Activated naive CD8-positive, alpha-beta T cell (primary cell): ENCODE results near the gene OR6M1.

Experiments
- H3K27ac Mint-ChIP-seq: one replicate; pipeline ENCODE4 v1.8.0; 2021; ENCODE audit warnings: mixed read lengths
- H3K27me3 Mint-ChIP-seq: one replicate; pipeline ENCODE4 v1.8.0; 2021; ENCODE audit warnings: mixed read lengths
- H3K36me3 Mint-ChIP-seq: one replicate; pipeline ENCODE4 v1.8.0; 2021; ENCODE audit warnings: mixed read lengths
- H3K4me1 Mint-ChIP-seq: one replicate; pipeline ENCODE4 v1.8.0; 2021; ENCODE audit warnings: low read depth, mixed read lengths
- H3K4me3 Mint-ChIP-seq: one replicate; pipeline ENCODE4 v1.8.0; 2021; ENCODE audit warnings: mild to moderate bottlenecking, mixed read lengths
- H3K9me3 Mint-ChIP-seq: one replicate; pipeline ENCODE4 v1.8.0; 2021; ENCODE audit warnings: low read depth, mixed read lengths

The OR6M1 gene

GRCh38 chr11:123798513-123799252, 7.5 kb downstream of the OR6M1 start:
- Mint-ChIP-seq H3K9me3 (no peaks in the 10 kb centered on the region), H3K4me3 (no peak overlapping the region), H3K27me3 (peaks cover 1% of the 10 kb centered on the region), H3K4me1 (no peaks in the 10 kb centered on the region), H3K27ac (no peak overlapping the region), H3K36me3 (no peaks in the 10 kb centered on the region)

GRCh38 chr11:123798079-123798478, 8.1 kb downstream of the OR6M1 start:
- H3K4me1 Mint-ChIP-seq = no peaks in the 10 kb centered on the region
- H3K9me3 Mint-ChIP-seq = no peaks in the 10 kb centered on the region
- no peak overlapping the region for H3K27ac Mint-ChIP-seq
- no peaks in the 10 kb centered on the region for H3K27me3 Mint-ChIP-seq
- H3K36me3 Mint-ChIP-seq = no peaks in the 10 kb centered on the region
- H3K4me3 Mint-ChIP-seq = no peak overlapping the region

- Mint-ChIP-seq H3K27me3 (peaks cover 2% of the 10 kb centered on the region), H3K4me3 (no peak overlapping the region), H3K4me1 (no peaks in the 10 kb centered on the region), H3K27ac (no peak overlapping the region), H3K9me3 (no peaks in the 10 kb centered on the region), H3K36me3 (no peaks in the 10 kb centered on the region)
Measured at GRCh38 chr11:123797541-123797940, 8.6 kb downstream of the OR6M1 start.

GRCh38 chr11:123797114-123797513, 9.0 kb downstream of the OR6M1 start:
- H3K27ac Mint-ChIP-seq = no peak overlapping the region

GRCh38 chr11:123796226-123796625, 9.9 kb downstream of the OR6M1 start:
- no peaks in the 10 kb centered on the region for H3K9me3 Mint-ChIP-seq
- H3K36me3 Mint-ChIP-seq = no peaks in the 10 kb centered on the region

More at GRCh38 chr11:123797114-123797513, 9.0 kb downstream of the OR6M1 start:
- H3K4me3 Mint-ChIP-seq = no peak overlapping the region
- no peaks in the 10 kb centered on the region for H3K4me1 Mint-ChIP-seq
- no peaks in the 10 kb centered on the region for H3K36me3 Mint-ChIP-seq
- no peaks in the 10 kb centered on the region for H3K9me3 Mint-ChIP-seq
- peaks cover 2% of the 10 kb centered on the region for H3K27me3 Mint-ChIP-seq

GRCh38 chr11:123783536-123783935, 22.6 kb downstream of the OR6M1 start:
- Mint-ChIP-seq H3K27ac (no peak overlapping the region), H3K9me3 (no peaks in the 10 kb centered on the region), H3K36me3 (no peaks in the 10 kb centered on the region), H3K4me1 (no peaks in the 10 kb centered on the region), H3K27me3 (peaks cover 9% of the 10 kb centered on the region), H3K4me3 (no peak overlapping the region)

More at GRCh38 chr11:123796226-123796625, 9.9 kb downstream of the OR6M1 start:
- H3K27me3 Mint-ChIP-seq = peaks cover 2% of the 10 kb centered on the region
- no peaks in the 10 kb centered on the region for H3K4me1 Mint-ChIP-seq
- H3K4me3 Mint-ChIP-seq = no peak overlapping the region
- no peak overlapping the region for H3K27ac Mint-ChIP-seq

- H3K4me3 Mint-ChIP-seq = no peak overlapping the region
- no peak overlapping the region for H3K27ac Mint-ChIP-seq
- H3K27me3 Mint-ChIP-seq = peaks cover 11% of the 10 kb centered on the region
- no peaks in the 10 kb centered on the region for H3K36me3 Mint-ChIP-seq
- H3K9me3 Mint-ChIP-seq = no peaks in the 10 kb centered on the region
- H3K4me1 Mint-ChIP-seq = no peaks in the 10 kb centered on the region
Measured at GRCh38 chr11:123778511-123778910, 27.6 kb downstream of the OR6M1 start.

GRCh38 chr11:123775715-123776549, 30.2 kb downstream of the OR6M1 start:
- H3K9me3 Mint-ChIP-seq = no peaks in the 10 kb centered on the region
- no peak overlapping the region for H3K27ac Mint-ChIP-seq
- H3K27me3 Mint-ChIP-seq = peaks cover 9% of the 10 kb centered on the region
- no peaks in the 10 kb centered on the region for H3K36me3 Mint-ChIP-seq
- H3K4me3 Mint-ChIP-seq = no peak overlapping the region
- no peaks in the 10 kb centered on the region for H3K4me1 Mint-ChIP-seq

- H3K4me1 Mint-ChIP-seq = no peaks in the 10 kb centered on the region
- no peak overlapping the region for H3K4me3 Mint-ChIP-seq
- peaks cover 9% of the 10 kb centered on the region for H3K27me3 Mint-ChIP-seq
- H3K9me3 Mint-ChIP-seq = no peaks in the 10 kb centered on the region
- H3K36me3 Mint-ChIP-seq = no peaks in the 10 kb centered on the region
- no peak overlapping the region for H3K27ac Mint-ChIP-seq
Measured at GRCh38 chr11:123775289-123775688, 30.9 kb downstream of the OR6M1 start.

- H3K27me3 Mint-ChIP-seq = peaks cover 6% of the 10 kb centered on the region
- no peaks in the 10 kb centered on the region for H3K9me3 Mint-ChIP-seq
- H3K27ac Mint-ChIP-seq = no peak overlapping the region
- H3K36me3 Mint-ChIP-seq = no peaks in the 10 kb centered on the region
- H3K4me1 Mint-ChIP-seq = no peaks in the 10 kb centered on the region
- no peak overlapping the region for H3K4me3 Mint-ChIP-seq
Measured at GRCh38 chr11:123773959-123774358, 32.2 kb downstream of the OR6M1 start.

GRCh38 chr11:123773026-123773425, 33.1 kb downstream of the OR6M1 start:
- no peaks in the 10 kb centered on the region for H3K9me3 Mint-ChIP-seq
- no peak overlapping the region for H3K27ac Mint-ChIP-seq
- no peak overlapping the region for H3K4me3 Mint-ChIP-seq
- H3K4me1 Mint-ChIP-seq = no peaks in the 10 kb centered on the region
- H3K27me3 Mint-ChIP-seq = peaks cover 5% of the 10 kb centered on the region
- no peaks in the 10 kb centered on the region for H3K36me3 Mint-ChIP-seq

- no peaks in the 10 kb centered on the region for H3K9me3 Mint-ChIP-seq
- H3K36me3 Mint-ChIP-seq = no peaks in the 10 kb centered on the region
- H3K27ac Mint-ChIP-seq = no peak overlapping the region
- H3K4me1 Mint-ChIP-seq = no peaks in the 10 kb centered on the region
- no peaks in the 10 kb centered on the region for H3K27me3 Mint-ChIP-seq
- H3K4me3 Mint-ChIP-seq = no peak overlapping the region
Measured at GRCh38 chr11:123771664-123772063, 34.5 kb downstream of the OR6M1 start.

- Mint-ChIP-seq H3K4me1 (no peaks in the 10 kb centered on the region), H3K27me3 (no peaks in the 10 kb centered on the region), H3K9me3 (no peaks in the 10 kb centered on the region), H3K27ac (no peak overlapping the region), H3K4me3 (no peak overlapping the region), H3K36me3 (no peaks in the 10 kb centered on the region)
Measured at GRCh38 chr11:123770712-123771111, 35.4 kb downstream of the OR6M1 start.

- no peak overlapping the region for H3K4me3 Mint-ChIP-seq
- peaks cover 6% of the 10 kb centered on the region for H3K36me3 Mint-ChIP-seq
- no peak overlapping the region for H3K27ac Mint-ChIP-seq
- H3K27me3 Mint-ChIP-seq = no peaks in the 10 kb centered on the region
- no peaks in the 10 kb centered on the region for H3K4me1 Mint-ChIP-seq
- H3K9me3 Mint-ChIP-seq = peaks cover 23% of the 10 kb centered on the region
Measured at GRCh38 chr11:123765601-123766000, 40.5 kb downstream of the OR6M1 start.

- no peak overlapping the region for H3K4me3 Mint-ChIP-seq
- H3K36me3 Mint-ChIP-seq = peaks cover 6% of the 10 kb centered on the region
- H3K9me3 Mint-ChIP-seq = peaks cover 23% of the 10 kb centered on the region
- no peaks in the 10 kb centered on the region for H3K4me1 Mint-ChIP-seq
- peaks cover 4% of the 10 kb centered on the region for H3K27me3 Mint-ChIP-seq
- no peak overlapping the region for H3K27ac Mint-ChIP-seq
Measured at GRCh38 chr11:123762422-123762821, 43.7 kb downstream of the OR6M1 start.
